H1 (cell line): ENCODE measurements around the gene ANXA9. TPM values are rescaled to one million over a fixed set of nuclear protein-coding genes. Genes with fewer than 3 reads are reported as not detected.

Source experiments
- CTCF ChIA-PET: fragments of 300-600 bp; sonication (Branson Sonifier 250); formaldehyde crosslinking; loops from one replicate; lab custom pipeline; 2021; ENCODE audit not compliant: partially characterized antibody; lab: Charles Lee
- POLR2A ChIA-PET: fragments of 300-600 bp; sonication (Branson Sonifier 250); formaldehyde crosslinking; loops from one replicate; lab custom pipeline; 2021; ENCODE audit warnings: inconsistent platforms; ENCODE audit not compliant: partially characterized antibody; lab: Charles Lee
- DNase-seq, 2 experiments: peaks; one replicate each; pipeline versions ENCODE4 v3.0.0 to v3.0.0-alpha.2; 2010 to 2022; ENCODE audit warnings: low spot score in 2 of 2, low read depth in 1 of 2, mixed read lengths in 1 of 2
- FAIRE-seq: peaks from 2 replicates; lab custom pipeline; 2011; peaks lifted over from hg19 to GRCh38; lab: Jason Lieb, UNC
- H2AFZ ChIP-seq: 2 replicates; pipeline ENCODE4 v1.8.1; 2012; ENCODE audit warnings: low read length, inconsistent platforms
- H2AK5ac ChIP-seq: 2 replicates; pipeline ENCODE4 v1.6.1; 2013; ENCODE audit warnings: low read depth, low read length
- H2BK120ac ChIP-seq: replicated peaks from 2 replicates; pipeline ENCODE3; 2013; ENCODE audit warnings: low read depth, low read length, inconsistent platforms
- H2BK12ac ChIP-seq: 2 replicates; pipeline ENCODE4 v1.6.1; 2013; ENCODE audit warnings: low read depth, low read length
- H2BK15ac ChIP-seq: 2 replicates; pipeline ENCODE4 v1.6.1; 2013; ENCODE audit warnings: low read length
- H2BK20ac ChIP-seq: 2 replicates; pipeline ENCODE4 v1.6.1; 2013; ENCODE audit warnings: low read length
- H2BK5ac ChIP-seq: 2 replicates; pipeline ENCODE4 v1.6.1; 2013; ENCODE audit warnings: low read depth, low read length
- H3K14ac ChIP-seq: 2 replicates; pipeline ENCODE4 v1.6.1; 2013; ENCODE audit warnings: inconsistent platforms; ENCODE audit not compliant: insufficient read length
- H3K18ac ChIP-seq: 2 replicates; pipeline ENCODE4 v1.6.1; 2013; ENCODE audit warnings: low read length; ENCODE audit errors: extremely low read depth
- H3K23ac ChIP-seq: 2 replicates; pipeline ENCODE4 v1.6.1; 2013; ENCODE audit warnings: inconsistent platforms; ENCODE audit not compliant: insufficient read length
- H3K23me2 ChIP-seq: 2 replicates; pipeline ENCODE4 v1.6.1; 2013; ENCODE audit warnings: low read depth, low read length
- H3K27ac ChIP-seq: 2 replicates; pipeline ENCODE4 v1.6.1; 2011; ENCODE audit warnings: low read depth, low read length, inconsistent platforms
- H3K27me3 ChIP-seq, 4 experiments: replicated peaks in 1 of 4; 1 replicate in 1 of 4; 2 replicates in 3 of 4; pipeline versions ENCODE4 v1.6.1 to v1.8.1; 2011 to 2013; ENCODE audit warnings: low read length in 3 of 4, mild to moderate bottlenecking in 3 of 4, inconsistent platforms in 2 of 4, mixed read lengths in 2 of 4, moderate library complexity in 1 of 4; ENCODE audit not compliant: control insufficient read depth in 3 of 4, insufficient read depth in 3 of 4; ENCODE audit errors: extremely low read depth in 1 of 4
- H3K36me3 ChIP-seq, 4 experiments: 2 replicates each; pipeline versions ENCODE4 v1.6.1 to v1.8.1; 2011 to 2013; ENCODE audit warnings: mild to moderate bottlenecking in 4 of 4, low read length in 3 of 4, moderate library complexity in 2 of 4, control low read depth in 1 of 4, inconsistent platforms in 1 of 4; ENCODE audit not compliant: insufficient read depth in 4 of 4, control insufficient read depth in 2 of 4
- H3K4ac ChIP-seq: replicated peaks from 2 replicates; pipeline ENCODE3; 2013; ENCODE audit warnings: low read length, low read depth, mixed read lengths, inconsistent platforms; ENCODE audit not compliant: insufficient read length
- H3K4me1 ChIP-seq, 4 experiments: replicated peaks in 1 of 4; 1 replicate in 1 of 4; 2 replicates in 3 of 4; pipeline versions ENCODE4 v1.6.1 to v1.8.1; 2011 to 2013; ENCODE audit warnings: low read length in 3 of 4, inconsistent platforms in 2 of 4, mixed read lengths in 1 of 4; ENCODE audit not compliant: insufficient read depth in 4 of 4, control insufficient read depth in 3 of 4
- H3K4me2 ChIP-seq, 2 experiments: 2 replicates each; pipeline versions ENCODE4 v1.6.1 to v1.8.1; 2011 to 2013; ENCODE audit warnings: low read depth in 2 of 2, low read length in 2 of 2, control low read depth in 1 of 2, inconsistent platforms in 1 of 2, mild to moderate bottlenecking in 1 of 2; ENCODE audit not compliant: insufficient read depth in 1 of 2
- H3K4me3 ChIP-seq, 4 experiments: fragments of 200-600, 300-600 bp in 1 of 4; sonication (generic), shearing (Covaris generic), sonication (Bioruptor Twin) in 1 of 4; 2 replicates each; pipeline versions ENCODE4 v1.5.1 to v1.8.1; 2011 to 2016; ENCODE audit warnings: low read length in 4 of 4, low read depth in 3 of 4, control low read depth in 2 of 4, inconsistent platforms in 2 of 4, mild to moderate bottlenecking in 2 of 4, mixed read lengths in 1 of 4, moderate library complexity in 1 of 4; ENCODE audit not compliant: insufficient read depth in 2 of 4; ENCODE audit errors: extremely low read depth in 1 of 4
- H3K56ac ChIP-seq: replicated peaks from 2 replicates; pipeline ENCODE3; 2013; ENCODE audit warnings: low read depth, mild to moderate bottlenecking, mixed read lengths, low read length, inconsistent platforms; ENCODE audit not compliant: insufficient read length
- H3K79me1 ChIP-seq: 2 replicates; pipeline ENCODE4 v1.6.1; 2013; ENCODE audit warnings: low read depth, low read length, control low read depth
- H3K79me2 ChIP-seq, 2 experiments: 2 replicates each; pipeline versions ENCODE4 v1.6.1 to v1.8.1; 2012 to 2013; ENCODE audit warnings: low read length in 2 of 2, mild to moderate bottlenecking in 2 of 2, inconsistent platforms in 1 of 2; ENCODE audit not compliant: insufficient read depth in 2 of 2, control insufficient read depth in 1 of 2
- H3K9ac ChIP-seq, 4 experiments: replicated peaks in 1 of 4; 1 replicate in 1 of 4; 2 replicates in 3 of 4; pipeline versions ENCODE4 v1.6.1 to v1.8.1; 2011 to 2013; ENCODE audit warnings: low read depth in 3 of 4, low read length in 3 of 4, control low read depth in 2 of 4, mild to moderate bottlenecking in 2 of 4, moderate library complexity in 2 of 4, inconsistent platforms in 1 of 4; ENCODE audit errors: extremely low read depth in 1 of 4
- H3K9me3 ChIP-seq, 2 experiments: 2 replicates each; pipeline versions ENCODE4 v1.6.1 to v1.8.1; 2012 to 2013; ENCODE audit warnings: mild to moderate bottlenecking in 2 of 2, moderate library complexity in 2 of 2, control low read depth in 1 of 2, inconsistent platforms in 1 of 2, low read depth in 1 of 2, low read length in 1 of 2, mixed read lengths in 1 of 2; ENCODE audit not compliant: insufficient read depth in 2 of 2
- H4K20me1 ChIP-seq, 2 experiments: replicated peaks in 1 of 2; 2 replicates each; pipeline versions ENCODE3 to v1.8.1; 2011 to 2013; ENCODE audit warnings: inconsistent platforms in 2 of 2, low read length in 2 of 2, mild to moderate bottlenecking in 1 of 2; ENCODE audit not compliant: insufficient read depth in 2 of 2, control insufficient read depth in 1 of 2
- H4K5ac ChIP-seq: 2 replicates; pipeline ENCODE4 v1.6.1; 2013; ENCODE audit warnings: low read length, low read depth, mixed read lengths, inconsistent platforms; ENCODE audit not compliant: insufficient read length
- H4K8ac ChIP-seq: 2 replicates; pipeline ENCODE4 v1.8.0; 2013; ENCODE audit warnings: mild to moderate bottlenecking, moderate library complexity, low read length, inconsistent platforms; ENCODE audit not compliant: insufficient read depth; ENCODE audit errors: extremely low read depth
- H4K91ac ChIP-seq: replicated peaks from 2 replicates; pipeline ENCODE3; 2013; ENCODE audit warnings: low read length, mixed read lengths, inconsistent platforms; ENCODE audit not compliant: insufficient read length
- CBX5 ChIP-seq: fragments of 300-800, 300-1000 bp; sonication (generic); IDR thresholded peaks from 2 replicates; pipeline ENCODE4 v1.7.1; 2016; ENCODE audit warnings: antibody characterized with exemption, low read length, low read depth
- CHD2 ChIP-seq: IDR thresholded peaks from 2 replicates; pipeline ENCODE4 v1.6.1; 2012; ENCODE audit warnings: low read length, improper control_type of control experiment
- PHF8 ChIP-seq: fragments of 200-600 bp; sonication (generic); conservative IDR thresholded peaks from 2 replicates; pipeline ENCODE4 v1.7.1; 2012; ENCODE audit warnings: low read depth, mild to moderate bottlenecking, inconsistent platforms, low read length, moderate library complexity
- RNF2 ChIP-seq: fragments of 200-900, 300-1000 bp; sonication (generic); IDR thresholded peaks from 2 replicates; pipeline ENCODE4 v1.7.1; 2016; ENCODE audit warnings: borderline replicate concordance, low read depth, mild to moderate bottlenecking, antibody characterized with exemption, low read length; ENCODE audit not compliant: poor library complexity, severe bottlenecking; ENCODE audit errors: missing control alignments
- SAP30 ChIP-seq: fragments of 300-600 bp; sonication (generic); IDR thresholded peaks from 2 replicates; pipeline ENCODE4 v1.7.1; 2012; ENCODE audit warnings: low read length, moderate library complexity, mild to moderate bottlenecking, inconsistent platforms; ENCODE audit not compliant: insufficient read depth, insufficient replicate concordance
- SIN3A ChIP-seq, 2 experiments: IDR thresholded peaks in 1 of 2; conservative IDR thresholded peaks in 1 of 2; 2 replicates each; pipeline ENCODE4 v1.6.1; 2011 to 2012; ENCODE audit warnings: low read length in 2 of 2, improper control_type of control experiment in 1 of 2, low read depth in 1 of 2, mild to moderate bottlenecking in 1 of 2
- SRF ChIP-seq: IDR thresholded peaks from 2 replicates; pipeline ENCODE4 v1.6.1; 2011; ENCODE audit warnings: mild to moderate bottlenecking, low read depth, low read length, moderate library complexity
- TCF12 ChIP-seq: IDR thresholded peaks from 2 replicates; pipeline ENCODE4 v1.6.1; 2011; ENCODE audit warnings: low read depth, mild to moderate bottlenecking, low read length
- YY1 ChIP-seq: IDR thresholded peaks from 2 replicates; pipeline ENCODE4 v1.6.1; 2011; ENCODE audit warnings: low read depth, mild to moderate bottlenecking, low read length
- ZNF274 ChIP-seq: IDR thresholded peaks from 2 replicates; pipeline ENCODE4 v1.7.0; 2012; ENCODE audit warnings: low read length, borderline replicate concordance; ENCODE audit errors: extremely low read depth
- WGBS, 2 experiments: shearing (Covaris generic) in 1 of 2; methylation state at CpG; one replicate each; pipeline versions ENCODE4 v1.1.6 to v1.1.7; 2013 to 2015; ENCODE audit warnings: low lambda C conversion rate in 2 of 2, mixed read lengths in 2 of 2, inconsistent platforms in 1 of 2, low coverage in 1 of 2, missing lambda C conversion rate in 1 of 2; ENCODE audit not compliant: insufficient replicate concordance in 2 of 2, insufficient coverage in 1 of 2, insufficient read length in 1 of 2; ENCODE audit errors: extremely low coverage in 1 of 2, missing lambda C conversion rate in 1 of 2; 5-methylcytosine and 5-hydroxymethylcytosine counted together
- polyA plus RNA-seq, 7 experiments: library from polyadenylated mRNA; depleted of rRNA in 3 of 7; stranded (reverse) in 5 of 7; unstranded in 2 of 7; fragments of >200 nt in 5 of 7; fragments of 200-250 nt in 2 of 7; gene quantifications; 1 replicate in 5 of 7; 2 replicates in 1 of 7; 4 replicates in 1 of 7; pipeline versions ENCODE4 v1.2.1 to v1.2.3, GENCODE V29; 2011 to 2013; ENCODE audit warnings: missing spikeins in 2 of 7, mixed read lengths in 2 of 7
- total RNA-seq: library from RNA; stranded (reverse); fragmentation: NEBNext Ultra II Directional; extraction: Animal tissue kit (Norgen Biotek cat#: 25700); gene quantifications from 2 replicates; pipeline ENCODE4 v1.2.1, GENCODE V29; 2021

Gene ANXA9
- total and polyA plus RNA-seq, 2 of the 8 experiments (the other 6 are each of a cell fraction or from before 2014, with no cell fraction given), result 1.8 to 3.5 TPM

- CTCF ChIA-PET, result interaction anchor here (0.6 to 7.0 kb wide), 4 partner anchors 18 to 157 kb away, joined by 3 to 183 read pairs (median 4); partner anchors contain the start of genes ANXA9, CERS2 and TNFAIP8L2
- no peak overlapping the region for H3K9ac ChIP-seq
These were observed 17.8 kb downstream of the ANXA9 start for GRCh38 chr1:150999926-151000325.

More at GRCh38 chr1:150999926-151000325, 17.8 kb downstream of the ANXA9 start:
- Histone ChIP-seq H3K79me2 (no peaks in the 10 kb centered on the region), H3K27ac (no peak overlapping the region), H3K4me1 (peaks cover 0 to 4% (median 0%) of the 10 kb centered on the region in 4 experiments; a peak in 1 of 7 replicates), H4K8ac (no peak overlapping the region), H4K20me1 (no peaks in the 10 kb centered on the region), H2AK5ac (no peak overlapping the region), H3K4ac (no peak overlapping the region), H3K23ac (no peak overlapping the region), H4K91ac (no peak overlapping the region), H2AFZ (no peak overlapping the region), H3K4me3 (no peak overlapping the region), H3K79me1 (no peaks in the 10 kb centered on the region), H3K9me3 (no peaks in the 10 kb centered on the region), H3K18ac (no peak overlapping the region), H2BK20ac (no peak overlapping the region), H3K4me2 (no peak overlapping the region), H3K56ac (no peak overlapping the region), H2BK15ac (no peak overlapping the region), H3K23me2 (no peaks in the 10 kb centered on the region), H3K14ac (no peak overlapping the region), H2BK5ac (no peak overlapping the region), H3K27me3 (no peaks in the 10 kb centered on the region), H2BK12ac (no peak overlapping the region), H3K36me3 (peaks cover 0 to 7% (median 5%) of the 10 kb centered on the region in 4 experiments; a peak in 6 of 8 replicates), H2BK120ac (no peak overlapping the region), H4K5ac (no peak overlapping the region)
- WGBS, 2 experiments, result 93% methylated on average over 2 of the region's 2 CpGs; no CpG with 5 or more reads in 1 of the 2 experiments
- DNase-seq (no peak), FAIRE-seq (no peak)
- TF ChIP-seq CBX5, result no peak
- TF ChIP-seq SAP30, result no peak
- TF ChIP-seq SRF, result no peak
- TF ChIP-seq YY1, result no peak
- TF ChIP-seq ZNF274, result no peak
- TF ChIP-seq PHF8, result no peak
- TF ChIP-seq RNF2, result no peak
- TF ChIP-seq TCF12, result no peak
- no peak for TF ChIP-seq CHD2
- no peak for TF ChIP-seq SIN3A (conservative IDR thresholded peaks at IDR 0.05 in 1 of 2, IDR thresholded peaks at IDR 0.05 in 1 of 2; ENCODE audit: low read depth in 1 of 2, low read length in 2 of 2)
- POLR2A ChIA-PET, result interaction anchor here (0.6 kb wide), 1 partner anchor 50 kb away, joined by 4 read pairs; no protein-coding TSS in a partner anchor
